GM12878 (cell line): ENCODE measurements around the gene GABBR2. TPM values are rescaled to one million over a fixed set of nuclear protein-coding genes. Genes with fewer than 3 reads are reported as not detected.

Source experiments
- ATAC-seq: fragments of 200-7000 bp; cut with Tn5 transposase; 3 replicates; pipeline ENCODE4 v1.9.1; 2020; ENCODE audit warnings: mild to moderate bottlenecking, moderate library complexity
- BruUV-seq: library from RNA; stranded (reverse); fragments of 400-500 nt; replicated peaks from 2 replicates; lab custom pipeline; 2021; lab: Mats Ljungman, UMichigan
- CTCF ChIA-PET: fragments of 300-600 bp; sonication (Branson Sonifier 250); formaldehyde crosslinking; extraction: SDS; loops from one replicate; lab custom pipeline; 2021; ENCODE audit warnings: inconsistent platforms; lab: Yijun Ruan, JAX
- POLR2A ChIA-PET: fragments of 350-600 bp; formaldehyde crosslinking; extraction: SDS; loops from one replicate; lab custom pipeline; 2021; ENCODE audit warnings: inconsistent platforms; lab: Charles Lee
- RAD21 ChIA-PET: fragments of 300-600 bp; sonication (Branson Sonifier 250); formaldehyde crosslinking; loops from one replicate; lab custom pipeline; 2023; ENCODE audit warnings: antibody characterized with exemption; ENCODE audit not compliant: unreplicated experiment; lab: Charles Lee
- SMC1A ChIA-PET: fragments of 300-600 bp; sonication (Branson Sonifier 250); formaldehyde crosslinking; loops from one replicate; lab custom pipeline; 2023; ENCODE audit not compliant: unreplicated experiment, uncharacterized antibody; lab: Charles Lee
- DNase-seq: peaks from one replicate; pipeline ENCODE4 v3.0.0-alpha.2; 2011; ENCODE audit warnings: low read depth, low spot score
- FAIRE-seq: peaks from 3 replicates; lab custom pipeline; 2011; peaks lifted over from hg19 to GRCh38; lab: Jason Lieb, UNC
- H2AFZ ChIP-seq: 2 replicates; pipeline ENCODE4 v1.6.0; 2011; ENCODE audit warnings: low read depth, low read length, control low read depth; ENCODE audit not compliant: control insufficient read depth
- H3K27ac ChIP-seq: 2 replicates; pipeline ENCODE4 v1.5.1; 2011; ENCODE audit warnings: control low read depth; ENCODE audit not compliant: control insufficient read depth, insufficient read depth
- H3K27me3 ChIP-seq, 2 experiments: replicated peaks in 1 of 2; 2 replicates each; pipeline versions ENCODE4 v1.6.0 to v1.6.1; 2011; ENCODE audit warnings: low read length in 1 of 2; ENCODE audit not compliant: control insufficient read depth in 2 of 2, insufficient read depth in 2 of 2
- H3K36me3 ChIP-seq, 2 experiments: 2 replicates each; pipeline ENCODE4 v1.5.1; 2011; ENCODE audit warnings: low read length in 1 of 2; ENCODE audit not compliant: control insufficient read depth in 2 of 2, insufficient read depth in 2 of 2
- H3K4me1 ChIP-seq: 2 replicates; pipeline ENCODE4 v1.6.1; 2011; ENCODE audit warnings: mild to moderate bottlenecking, low read length, moderate library complexity, mixed read lengths; ENCODE audit not compliant: control insufficient read depth, insufficient read depth
- H3K4me2 ChIP-seq: 2 replicates; pipeline ENCODE4 v1.6.0; 2011; ENCODE audit warnings: control low read depth; ENCODE audit not compliant: control insufficient read depth, insufficient read depth
- H3K4me3 ChIP-seq: fragments of 200-600 bp; sonication (generic); 2 replicates; pipeline ENCODE4 v1.5.1; 2016
- H3K79me2 ChIP-seq: 2 replicates; pipeline ENCODE4 v1.6.0; 2011; ENCODE audit warnings: low read length; ENCODE audit not compliant: control insufficient read depth, insufficient read depth
- H3K9ac ChIP-seq: 2 replicates; pipeline ENCODE4 v1.8.0; 2011; ENCODE audit warnings: low read length, control low read depth, mixed read lengths; ENCODE audit not compliant: control insufficient read depth, insufficient read depth
- H3K9me3 ChIP-seq: replicated peaks from 3 replicates; pipeline ENCODE4 v1.5.1; 2011; ENCODE audit warnings: mild to moderate bottlenecking, low read length; ENCODE audit not compliant: control insufficient read depth, insufficient read depth
- H4K20me1 ChIP-seq: 2 replicates; pipeline ENCODE4 v1.6.0; 2011; ENCODE audit not compliant: control insufficient read depth, insufficient read depth
- ATF7 ChIP-seq: fragments of 450-650 bp; IDR thresholded peaks from 2 replicates; pipeline ENCODE4 v1.6.1; 2016; ENCODE audit warnings: low read depth, mild to moderate bottlenecking
- MEF2B ChIP-seq: fragments of 450-650 bp; IDR thresholded peaks from 2 replicates; pipeline ENCODE4 v1.6.1; 2018; ENCODE audit warnings: mild to moderate bottlenecking, moderate library complexity; ENCODE audit not compliant: partially characterized antibody, poor library complexity, severe bottlenecking
- SMC3 ChIP-seq: IDR thresholded peaks from 2 replicates; pipeline ENCODE4 v1.6.1; 2011; ENCODE audit warnings: low read length, improper control_type of control experiment, borderline replicate concordance
- SREBF1 ChIP-seq: IDR thresholded peaks from 2 replicates; pipeline ENCODE4 v1.6.1; 2012; ENCODE audit warnings: mild to moderate bottlenecking, low read length
- TAF1 ChIP-seq: IDR thresholded peaks from 2 replicates; pipeline ENCODE4 v1.6.1; 2011; ENCODE audit warnings: mild to moderate bottlenecking, low read depth, low read length, borderline replicate concordance
- WGBS: methylation state at CpG from one replicate; pipeline ENCODE4 v1.1.6; 2016; ENCODE audit warnings: low lambda C conversion rate; ENCODE audit not compliant: insufficient replicate concordance, insufficient coverage; ENCODE audit errors: missing lambda C conversion rate; 5-methylcytosine and 5-hydroxymethylcytosine counted together
- in situ Hi-C: fragments of 300-500 bp; cut with MboI; formaldehyde crosslinking; loops from 9 replicates; pipeline ENCODE4 v1.14.3; 2018; ENCODE audit warnings: mixed read lengths
- intact Hi-C: fragments of 100-400 bp; cut with micrococcal nuclease; formaldehyde crosslinking; loops from one replicate; pipeline ENCODE4 v1.14.2; 2022; ENCODE audit not compliant: unreplicated experiment
- polyA plus RNA-seq, 11 experiments: library from polyadenylated mRNA; depleted of rRNA in 4 of 11; unstranded in 6 of 11; stranded (reverse) in 5 of 11; fragments of >200 nt; fragmentation: Nextera tagmentation in 4 of 11; fragmentation: Illumina TruSeq in 1 of 11; extraction: Ambion mirVana in 4 of 11; extraction: Trizol in 1 of 11; gene quantifications; 1 replicate in 1 of 11; 2 replicates in 10 of 11; pipeline versions ENCODE4 v1.2.1 to v1.2.3, GENCODE V29; 2011 to 2016; ENCODE audit warnings: inconsistent platforms in 2 of 11, missing spikeins in 2 of 11, low read depth in 1 of 11
- total RNA-seq, 4 experiments: library from RNA; depleted of rRNA in 3 of 4; stranded (reverse); fragments of >200 nt in 3 of 4; fragmentation: Illumina TruSeq in 1 of 4; extraction: Trizol in 1 of 4; gene quantifications; 2 replicates each; pipeline versions ENCODE4 v1.2.1 to v1.2.3, GENCODE V29; 2013 to 2021
- TF ChIP-seq, protein P1 (sequence below): fragments of 450-650 bp; IDR thresholded peaks from 2 replicates; pipeline ENCODE4 v1.6.1; 2016; ENCODE audit warnings: mild to moderate bottlenecking, moderate library complexity, borderline replicate concordance
- TF ChIP-seq, protein P2 (sequence below): IDR thresholded peaks from 2 replicates; pipeline ENCODE4 v1.6.1; 2011; ENCODE audit warnings: borderline replicate concordance, low read depth, mild to moderate bottlenecking, moderate library complexity, mixed read lengths, low read length; ENCODE audit not compliant: insufficient read depth; ENCODE audit errors: extremely low read length
- TF ChIP-seq, protein P3 (sequence below): IDR thresholded peaks from 2 replicates; pipeline ENCODE4 v1.6.1; 2011; ENCODE audit warnings: low read depth, low read length, improper control_type of control experiment, borderline replicate concordance
- TF ChIP-seq, protein P4 (sequence below): fragments of 450-650 bp; IDR thresholded peaks from 2 replicates; pipeline ENCODE4 v1.6.1; 2017; ENCODE audit warnings: low read depth, mild to moderate bottlenecking, moderate library complexity
- TF ChIP-seq, protein P5 (sequence below): IDR thresholded peaks from 2 replicates; pipeline ENCODE4 v1.6.1; 2012; ENCODE audit warnings: low read length, inconsistent platforms

The GABBR2 gene
- total and polyA plus RNA-seq, 10 of the 15 experiments (the other 5 are each of a cell fraction or from before 2014, with no cell fraction given), result 0.02 to 2.2 (median 0.06) TPM; not detected in 2

DNA sequence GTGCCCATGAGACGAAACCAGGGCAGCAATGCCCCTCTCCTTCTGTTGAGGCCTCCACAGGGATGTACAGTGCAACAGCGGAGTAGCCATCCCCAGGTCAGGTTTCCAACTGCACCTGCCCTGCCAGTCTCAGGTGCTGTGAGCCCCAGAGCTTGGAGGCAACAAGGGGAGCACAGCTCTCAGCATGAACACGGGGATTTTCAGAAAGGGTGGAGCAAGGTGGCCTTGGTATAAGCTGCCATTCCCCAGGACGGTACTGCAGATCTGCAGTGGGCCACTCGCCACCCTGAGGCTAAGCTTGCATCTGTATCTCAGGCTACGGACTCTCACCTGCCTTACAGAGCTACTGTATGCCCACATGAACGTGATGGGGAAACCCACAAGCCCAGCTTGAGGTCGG is 103.6 kb downstream of the GABBR2 start (continued):
- TF ChIP-seq, protein P1, sequence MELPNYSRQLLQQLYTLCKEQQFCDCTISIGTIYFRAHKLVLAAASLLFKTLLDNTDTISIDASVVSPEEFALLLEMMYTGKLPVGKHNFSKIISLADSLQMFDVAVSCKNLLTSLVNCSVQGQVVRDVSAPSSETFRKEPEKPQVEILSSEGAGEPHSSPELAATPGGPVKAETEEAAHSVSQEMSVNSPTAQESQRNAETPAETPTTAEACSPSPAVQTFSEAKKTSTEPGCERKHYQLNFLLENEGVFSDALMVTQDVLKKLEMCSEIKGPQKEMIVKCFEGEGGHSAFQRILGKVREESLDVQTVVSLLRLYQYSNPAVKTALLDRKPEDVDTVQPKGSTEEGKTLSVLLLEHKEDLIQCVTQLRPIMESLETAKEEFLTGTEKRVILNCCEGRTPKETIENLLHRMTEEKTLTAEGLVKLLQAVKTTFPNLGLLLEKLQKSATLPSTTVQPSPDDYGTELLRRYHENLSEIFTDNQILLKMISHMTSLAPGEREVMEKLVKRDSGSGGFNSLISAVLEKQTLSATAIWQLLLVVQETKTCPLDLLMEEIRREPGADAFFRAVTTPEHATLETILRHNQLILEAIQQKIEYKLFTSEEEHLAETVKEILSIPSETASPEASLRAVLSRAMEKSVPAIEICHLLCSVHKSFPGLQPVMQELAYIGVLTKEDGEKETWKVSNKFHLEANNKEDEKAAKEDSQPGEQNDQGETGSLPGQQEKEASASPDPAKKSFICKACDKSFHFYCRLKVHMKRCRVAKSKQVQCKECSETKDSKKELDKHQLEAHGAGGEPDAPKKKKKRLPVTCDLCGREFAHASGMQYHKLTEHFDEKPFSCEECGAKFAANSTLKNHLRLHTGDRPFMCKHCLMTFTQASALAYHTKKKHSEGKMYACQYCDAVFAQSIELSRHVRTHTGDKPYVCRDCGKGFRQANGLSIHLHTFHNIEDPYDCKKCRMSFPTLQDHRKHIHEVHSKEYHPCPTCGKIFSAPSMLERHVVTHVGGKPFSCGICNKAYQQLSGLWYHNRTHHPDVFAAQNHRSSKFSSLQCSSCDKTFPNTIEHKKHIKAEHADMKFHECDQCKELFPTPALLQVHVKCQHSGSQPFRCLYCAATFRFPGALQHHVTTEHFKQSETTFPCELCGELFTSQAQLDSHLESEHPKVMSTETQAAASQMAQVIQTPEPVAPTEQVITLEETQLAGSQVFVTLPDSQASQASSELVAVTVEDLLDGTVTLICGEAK, result no peak

DNA sequence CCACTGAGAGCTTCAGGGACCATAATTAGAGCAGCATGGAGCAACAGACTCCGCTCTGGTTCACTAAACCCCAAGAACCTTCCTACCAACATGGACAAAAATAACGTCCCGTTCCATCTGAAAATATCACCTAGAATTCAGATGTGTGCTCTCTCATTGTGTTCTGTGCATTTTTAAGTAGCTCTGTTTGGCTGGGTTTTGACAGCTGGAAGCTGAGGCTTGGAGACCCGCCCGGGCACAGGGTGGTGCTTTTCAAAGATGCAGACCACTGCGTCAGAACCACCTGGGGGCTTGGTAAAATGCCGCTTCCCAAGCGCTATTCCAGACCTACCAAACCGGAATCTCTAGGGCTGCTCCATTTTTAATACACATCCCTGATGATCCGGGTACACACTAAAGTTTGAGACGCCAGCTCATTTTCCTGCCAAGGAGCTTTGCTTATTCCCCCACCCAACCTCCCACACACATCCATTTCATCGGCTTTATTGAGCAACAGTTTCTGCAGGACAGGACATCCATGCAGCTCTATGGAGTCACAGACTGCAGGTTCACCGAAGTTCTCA is 104.8 kb downstream of the GABBR2 start:
- BruUV-seq, result no TSS peak
- TF ChIP-seq, protein P2, sequence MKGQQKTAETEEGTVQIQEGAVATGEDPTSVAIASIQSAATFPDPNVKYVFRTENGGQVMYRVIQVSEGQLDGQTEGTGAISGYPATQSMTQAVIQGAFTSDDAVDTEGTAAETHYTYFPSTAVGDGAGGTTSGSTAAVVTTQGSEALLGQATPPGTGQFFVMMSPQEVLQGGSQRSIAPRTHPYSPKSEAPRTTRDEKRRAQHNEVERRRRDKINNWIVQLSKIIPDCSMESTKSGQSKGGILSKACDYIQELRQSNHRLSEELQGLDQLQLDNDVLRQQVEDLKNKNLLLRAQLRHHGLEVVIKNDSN, result no peak
- no peak for TF ChIP-seq TAF1
- no peak for TF ChIP-seq SMC3
- TF ChIP-seq, protein P3, sequence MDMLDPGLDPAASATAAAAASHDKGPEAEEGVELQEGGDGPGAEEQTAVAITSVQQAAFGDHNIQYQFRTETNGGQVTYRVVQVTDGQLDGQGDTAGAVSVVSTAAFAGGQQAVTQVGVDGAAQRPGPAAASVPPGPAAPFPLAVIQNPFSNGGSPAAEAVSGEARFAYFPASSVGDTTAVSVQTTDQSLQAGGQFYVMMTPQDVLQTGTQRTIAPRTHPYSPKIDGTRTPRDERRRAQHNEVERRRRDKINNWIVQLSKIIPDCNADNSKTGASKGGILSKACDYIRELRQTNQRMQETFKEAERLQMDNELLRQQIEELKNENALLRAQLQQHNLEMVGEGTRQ, result no peak
- no peak for TF ChIP-seq SREBF1
- no peak for TF ChIP-seq ATF7
- TF ChIP-seq, protein P4, sequence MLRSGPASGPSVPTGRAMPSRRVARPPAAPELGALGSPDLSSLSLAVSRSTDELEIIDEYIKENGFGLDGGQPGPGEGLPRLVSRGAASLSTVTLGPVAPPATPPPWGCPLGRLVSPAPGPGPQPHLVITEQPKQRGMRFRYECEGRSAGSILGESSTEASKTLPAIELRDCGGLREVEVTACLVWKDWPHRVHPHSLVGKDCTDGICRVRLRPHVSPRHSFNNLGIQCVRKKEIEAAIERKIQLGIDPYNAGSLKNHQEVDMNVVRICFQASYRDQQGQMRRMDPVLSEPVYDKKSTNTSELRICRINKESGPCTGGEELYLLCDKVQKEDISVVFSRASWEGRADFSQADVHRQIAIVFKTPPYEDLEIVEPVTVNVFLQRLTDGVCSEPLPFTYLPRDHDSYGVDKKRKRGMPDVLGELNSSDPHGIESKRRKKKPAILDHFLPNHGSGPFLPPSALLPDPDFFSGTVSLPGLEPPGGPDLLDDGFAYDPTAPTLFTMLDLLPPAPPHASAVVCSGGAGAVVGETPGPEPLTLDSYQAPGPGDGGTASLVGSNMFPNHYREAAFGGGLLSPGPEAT, result no peak
- no peak for TF ChIP-seq MEF2B
- TF ChIP-seq, protein P5, sequence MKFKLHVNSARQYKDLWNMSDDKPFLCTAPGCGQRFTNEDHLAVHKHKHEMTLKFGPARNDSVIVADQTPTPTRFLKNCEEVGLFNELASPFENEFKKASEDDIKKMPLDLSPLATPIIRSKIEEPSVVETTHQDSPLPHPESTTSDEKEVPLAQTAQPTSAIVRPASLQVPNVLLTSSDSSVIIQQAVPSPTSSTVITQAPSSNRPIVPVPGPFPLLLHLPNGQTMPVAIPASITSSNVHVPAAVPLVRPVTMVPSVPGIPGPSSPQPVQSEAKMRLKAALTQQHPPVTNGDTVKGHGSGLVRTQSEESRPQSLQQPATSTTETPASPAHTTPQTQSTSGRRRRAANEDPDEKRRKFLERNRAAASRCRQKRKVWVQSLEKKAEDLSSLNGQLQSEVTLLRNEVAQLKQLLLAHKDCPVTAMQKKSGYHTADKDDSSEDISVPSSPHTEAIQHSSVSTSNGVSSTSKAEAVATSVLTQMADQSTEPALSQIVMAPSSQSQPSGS, result no peak
- FAIRE-seq, result no peak
- Histone ChIP-seq H3K4me1 (no peaks in the 10 kb centered on the region), H3K36me3 (no peaks in the 10 kb centered on the region), H3K4me3 (no peak overlapping the region), H3K27me3 (no peaks in the 10 kb centered on the region; a peak in 1 of 4 replicates), H3K9me3 (no peaks in the 10 kb centered on the region), H2AFZ (no peak overlapping the region), H3K9ac (no peak overlapping the region), H3K79me2 (no peaks in the 10 kb centered on the region), H4K20me1 (no peaks in the 10 kb centered on the region), H3K27ac (no peak overlapping the region), H3K4me2 (no peak overlapping the region)
- intact Hi-C loops (no loop called here), in situ Hi-C loops (no loop called here)
- no peak for DNase-seq
- ChIA-PET SMC1A (no interaction called here), POLR2A (interaction anchor here (1.0 kb wide), 1 partner anchor 9 kb away, joined by 3 read pairs; no protein-coding TSS in a partner anchor), CTCF (no interaction called here), RAD21 (no interaction called here)
- no peak for ATAC-seq
- WGBS, result 18% methylated on average over 11 of the region's 13 CpGs
